HG02885 (cell line): Measurements from ENCODE around the gene RBMS1.

Experiments used
- ATAC-seq: cut with Tn5 transposase; IDR thresholded peaks from one replicate; pipeline ENCODE4 v1.9.1; 2021; ENCODE audit warnings: mild to moderate bottlenecking; ENCODE audit not compliant: unreplicated experiment, poor library complexity

Gene RBMS1

DNA sequence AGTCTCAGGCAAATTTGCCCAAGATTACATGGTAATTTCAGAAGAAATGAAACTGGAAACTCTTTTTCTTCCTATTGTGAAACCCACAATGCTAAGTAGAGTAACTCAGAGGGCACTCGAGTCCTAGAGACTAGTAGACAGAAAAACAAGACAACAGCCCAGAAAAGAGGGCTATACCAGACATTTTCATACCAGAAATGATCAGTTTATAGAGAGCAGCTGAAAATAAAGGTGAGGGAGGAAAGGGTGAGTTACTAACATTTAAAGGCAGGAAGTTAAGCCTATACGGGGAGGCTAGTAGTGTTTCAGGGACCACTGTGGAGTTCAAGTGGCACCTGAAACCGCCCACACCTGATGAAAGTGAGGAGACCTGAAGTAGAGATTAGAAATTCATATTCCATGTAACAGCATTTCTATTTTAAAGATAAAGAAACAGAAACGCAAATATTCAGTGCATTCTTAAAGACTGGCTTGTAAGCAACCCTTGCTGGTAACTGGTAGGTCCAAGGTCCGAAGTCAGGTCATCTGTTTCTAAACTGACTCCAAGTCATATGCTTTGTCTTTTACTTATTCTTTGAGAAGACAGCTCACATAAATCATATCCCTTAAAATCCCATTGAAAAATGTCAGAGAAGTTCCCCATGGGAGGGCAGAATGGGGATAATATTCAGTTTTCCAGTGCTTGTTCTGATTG lies 148.4 kb downstream of the RBMS1 start:
- ATAC-seq, result no peak

DNA sequence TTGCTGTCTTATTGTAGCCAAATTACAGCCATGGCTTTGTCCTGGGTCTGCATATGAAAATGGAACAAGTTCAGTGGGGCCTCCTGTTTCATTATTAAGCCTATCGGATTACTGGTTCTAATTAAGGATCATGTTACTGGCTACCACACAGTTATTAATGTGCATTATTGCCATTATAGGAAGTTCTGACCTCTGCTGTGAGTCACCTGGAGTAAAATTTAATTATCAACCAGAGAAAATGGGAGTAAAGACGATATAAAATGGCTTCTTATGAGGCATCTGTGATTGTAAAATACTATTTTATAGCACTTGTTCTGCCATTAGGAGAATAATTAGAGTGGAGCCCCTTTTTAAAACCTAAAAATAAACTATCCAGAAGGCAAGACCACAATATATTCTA lies 150.2 kb downstream of the RBMS1 start:
- no peak for ATAC-seq

DNA sequence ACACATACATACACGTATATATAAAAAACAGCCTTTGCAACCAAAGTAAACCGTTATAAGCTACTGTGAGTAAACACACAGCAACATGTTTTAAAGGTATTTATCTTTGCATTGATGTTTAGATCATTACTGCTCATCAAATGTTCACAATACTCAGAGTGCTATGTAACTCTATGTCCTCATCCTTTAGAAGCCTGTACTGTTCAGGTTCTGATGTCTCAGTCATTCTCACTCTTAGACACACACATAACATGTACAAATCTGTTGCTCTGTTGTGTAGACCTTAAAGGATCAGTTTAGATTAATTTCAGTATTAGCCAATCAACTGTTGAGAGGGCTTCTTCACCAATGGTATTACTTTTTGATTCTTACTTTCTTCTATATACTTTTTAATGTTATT lies 153.9 kb downstream of the RBMS1 start:
- no peak for ATAC-seq

DNA sequence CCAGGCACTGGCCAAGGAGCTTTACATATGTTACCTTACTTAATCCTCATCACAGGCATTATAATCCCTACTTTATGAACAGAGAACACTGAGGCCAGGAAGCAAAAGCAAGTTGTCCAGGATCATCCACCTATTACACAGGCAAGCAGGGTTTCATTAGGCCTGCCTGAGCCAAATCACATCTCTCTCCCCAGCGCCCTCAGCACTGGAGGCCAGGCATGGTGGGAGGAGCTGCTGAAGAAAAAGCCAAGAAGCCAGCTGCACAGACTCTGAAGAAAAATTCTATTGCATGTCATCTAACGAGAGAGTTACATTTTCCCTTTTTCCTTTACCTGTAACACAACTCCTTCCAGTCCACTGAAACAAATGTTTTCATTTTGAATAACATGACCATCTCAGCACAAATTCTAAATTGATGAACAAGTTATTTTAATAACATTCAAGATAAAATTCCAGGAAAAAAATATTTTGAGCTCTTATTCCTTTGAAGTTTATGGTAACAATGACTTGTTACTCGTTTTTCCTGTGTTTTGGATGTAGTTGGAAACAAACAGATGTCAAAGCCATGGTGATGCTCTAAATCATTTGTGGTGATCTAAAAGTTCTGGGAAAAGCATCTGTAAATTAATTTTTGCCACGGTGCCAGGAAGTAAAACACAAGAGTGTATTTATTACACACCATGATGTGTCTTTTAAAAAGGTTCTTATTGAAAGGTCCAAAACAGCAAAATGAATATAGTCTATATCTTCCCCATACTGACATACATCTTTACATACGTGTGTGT lies 154.5 kb downstream of the RBMS1 start:
- no peak for ATAC-seq

DNA sequence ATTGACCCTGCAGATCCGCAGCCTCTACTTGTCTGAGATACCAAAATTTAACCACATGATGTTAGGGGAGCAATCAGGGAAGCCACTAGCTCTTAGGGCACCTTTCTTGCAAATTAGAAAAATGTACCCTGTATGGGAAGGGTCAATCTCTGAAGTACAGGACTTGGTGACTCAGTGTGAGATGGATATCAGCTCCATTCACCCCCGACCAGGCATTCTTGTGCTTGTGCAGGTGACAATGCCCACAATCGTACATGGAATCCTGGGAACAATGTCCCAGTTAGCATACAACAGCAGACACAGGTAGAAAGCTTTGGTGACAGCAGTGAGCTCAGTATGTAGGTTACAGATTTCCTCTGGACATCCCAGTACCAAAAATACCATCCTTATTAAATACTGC lies 155.9 kb downstream of the RBMS1 start:
- no peak for ATAC-seq

DNA sequence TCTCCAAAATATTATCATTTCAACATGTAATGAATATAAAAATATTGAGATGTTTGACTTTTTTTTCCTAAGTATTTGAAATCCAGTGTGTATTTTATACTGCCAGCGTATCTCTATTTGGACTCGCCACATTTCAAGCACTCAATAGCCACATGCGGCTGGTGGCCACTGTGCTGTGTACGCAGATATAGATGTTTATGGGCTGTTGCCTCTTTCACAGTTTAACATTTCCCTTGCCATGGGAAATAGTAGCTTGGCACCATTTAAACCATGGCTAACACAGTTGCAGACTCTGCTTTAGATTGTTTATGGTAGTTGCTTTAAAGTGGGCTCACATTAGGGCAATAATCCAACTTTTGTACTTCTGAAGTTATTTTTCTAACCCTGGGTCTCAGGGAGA lies 157.0 kb downstream of the RBMS1 start:
- ATAC-seq, result no peak

DNA sequence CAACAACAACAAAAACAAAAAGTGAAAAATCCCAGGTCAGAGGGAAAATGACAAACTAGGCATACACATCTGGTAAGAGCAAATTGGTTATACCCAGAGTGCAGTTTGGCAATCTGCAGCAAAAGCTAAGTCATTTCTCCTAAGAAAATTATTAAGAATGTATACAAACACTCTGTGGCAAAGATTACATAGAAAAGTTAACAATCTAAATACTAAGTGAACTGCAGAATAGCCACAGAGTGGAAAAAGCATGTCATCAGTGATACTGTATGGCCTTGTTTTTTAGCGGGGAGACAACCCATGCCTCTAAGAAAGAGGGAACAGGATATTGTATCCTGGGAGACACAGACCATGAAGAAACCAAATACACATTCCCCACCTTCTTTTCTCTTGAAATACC lies 157.5 kb downstream of the RBMS1 start:
- ATAC-seq, result no peak

DNA sequence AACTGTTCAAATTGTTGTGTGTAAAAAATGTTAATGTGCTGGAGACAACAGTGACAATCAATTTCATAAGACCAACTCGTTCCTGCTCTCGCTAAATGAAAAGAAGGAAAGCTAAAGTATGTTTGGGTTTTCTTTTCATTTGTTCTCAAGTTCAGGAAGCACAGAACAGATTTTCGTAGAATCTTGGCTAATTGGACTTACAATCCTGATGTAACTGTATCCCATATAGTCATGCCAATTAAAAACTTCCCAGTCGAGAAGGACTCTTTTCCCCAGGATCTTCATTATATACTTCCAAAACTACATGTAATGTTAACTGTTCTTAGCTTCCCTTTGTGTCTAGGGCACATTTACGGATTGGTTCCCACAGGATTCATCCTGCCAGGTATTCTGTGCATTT lies 158.2 kb downstream of the RBMS1 start:
- ATAC-seq, result no peak

DNA sequence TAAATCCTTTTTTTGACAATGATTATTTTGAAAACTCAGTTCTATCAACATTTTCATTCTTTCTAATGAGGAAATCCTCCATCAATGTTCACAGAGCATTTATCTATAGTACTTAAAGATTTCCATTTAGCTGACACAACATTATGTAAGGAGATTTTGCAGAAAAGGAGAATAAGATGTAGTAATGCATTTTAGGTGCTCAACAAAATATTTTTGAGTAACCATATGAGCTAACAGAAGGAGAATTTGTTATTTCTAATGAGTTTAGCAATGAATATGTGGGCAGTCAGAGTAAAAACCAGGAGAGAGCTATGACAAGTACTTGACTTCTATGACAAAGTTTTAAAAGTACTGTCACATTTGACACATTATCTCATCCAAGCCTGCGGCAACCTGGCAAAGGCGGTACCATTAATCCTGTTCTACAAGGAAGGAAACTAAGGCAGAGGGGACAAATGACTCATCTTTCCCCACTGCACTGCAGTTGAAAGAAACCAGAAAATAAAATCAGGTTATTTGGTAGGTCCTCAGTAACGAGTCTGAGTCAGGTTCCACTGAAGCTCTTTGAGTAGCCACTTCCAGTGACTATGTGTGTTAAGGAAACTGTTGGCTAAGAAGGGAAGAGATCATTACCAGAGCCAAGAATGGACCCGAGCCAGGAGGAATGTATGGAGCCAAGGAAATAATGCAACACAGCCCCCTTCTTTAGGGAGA lies 159.4 kb downstream of the RBMS1 start:
- no peak for ATAC-seq

DNA sequence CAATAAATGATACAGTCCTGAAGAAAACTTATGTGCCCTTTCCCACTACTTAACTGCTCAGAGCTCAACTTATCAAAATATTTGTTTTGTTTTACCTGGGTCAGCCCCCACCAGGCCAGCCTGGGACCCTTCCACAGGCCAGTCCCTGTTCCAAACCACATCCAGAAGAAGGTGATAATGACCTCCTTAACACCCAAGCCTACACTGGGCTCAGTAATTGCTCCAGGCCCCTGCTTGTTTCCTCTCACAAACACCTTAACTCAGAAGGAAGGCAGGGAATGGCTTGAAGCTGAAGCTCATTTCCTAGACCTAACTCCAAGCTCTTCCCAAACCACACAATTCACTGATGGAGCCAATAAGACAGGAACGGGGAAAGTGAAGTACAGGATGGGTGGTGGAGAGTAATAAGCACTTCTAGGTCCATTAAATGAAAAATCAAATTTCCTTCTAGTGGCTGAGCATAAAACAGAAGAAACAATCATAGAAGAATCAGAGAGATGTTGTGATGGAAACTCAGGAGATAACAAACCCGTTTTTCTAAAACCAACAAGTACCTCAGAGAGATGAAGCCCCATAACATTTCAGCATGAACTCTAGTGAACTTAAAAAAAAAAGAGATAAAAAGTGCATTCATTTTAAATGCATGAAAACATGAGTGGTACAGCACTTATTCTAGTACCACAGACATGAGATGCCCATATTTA lies 160.1 kb downstream of the RBMS1 start:
- no peak for ATAC-seq

DNA sequence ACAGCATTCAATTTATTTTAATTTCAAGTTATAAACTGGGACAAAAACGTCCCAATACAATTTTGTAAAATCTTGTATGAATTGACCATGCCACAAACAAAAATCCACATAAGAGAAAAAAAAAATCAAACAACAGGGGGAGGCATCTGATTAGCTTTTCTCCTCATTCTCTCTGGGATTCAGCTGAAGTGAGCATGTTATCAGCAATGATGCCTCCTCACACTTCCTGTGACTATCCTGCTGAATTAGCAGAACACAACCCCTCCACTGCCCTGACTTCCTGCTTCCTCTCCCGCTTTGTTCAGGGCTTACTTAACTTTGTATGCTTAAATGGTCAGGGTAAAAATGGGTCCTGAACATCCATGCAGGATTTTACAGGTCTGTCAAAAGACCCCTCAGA lies 161.3 kb downstream of the RBMS1 start:
- ATAC-seq, result no peak

DNA sequence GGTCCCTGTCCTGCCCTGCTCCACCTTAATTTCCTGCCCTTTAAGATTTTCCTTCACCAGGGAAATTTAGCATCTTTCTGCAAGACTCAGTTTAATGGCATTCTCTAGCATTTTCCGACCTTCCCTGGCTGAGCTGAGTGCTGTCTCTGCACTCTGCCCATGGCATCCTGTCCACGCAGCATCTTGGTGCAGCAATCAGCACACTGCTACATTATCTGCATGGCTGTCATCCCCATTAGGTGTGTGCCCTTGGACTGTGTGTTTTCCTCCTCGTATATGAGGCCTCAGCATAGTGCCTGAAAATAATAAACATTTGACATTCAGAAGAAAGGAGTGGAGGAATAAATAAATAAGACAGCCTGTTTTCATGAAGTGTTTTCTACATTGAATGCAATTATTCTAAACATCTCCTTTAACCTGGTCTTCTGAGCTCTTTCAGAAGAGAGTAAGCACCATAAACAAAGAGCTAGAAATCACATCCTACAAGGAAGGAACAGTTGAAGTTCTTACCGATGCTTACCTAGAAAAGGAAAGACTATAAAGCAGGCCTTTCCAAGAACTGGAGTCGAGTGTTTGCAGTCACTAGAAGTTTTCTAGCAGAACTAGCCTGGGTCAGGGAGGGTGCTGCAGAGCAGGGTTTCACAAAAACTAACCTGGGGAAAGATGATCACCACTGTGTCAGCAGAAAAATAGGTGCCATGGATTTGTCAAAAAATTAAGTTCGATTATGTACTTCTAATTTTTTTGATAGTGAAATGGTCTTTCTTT lies 162.2 kb downstream of the RBMS1 start:
- ATAC-seq, result no peak

DNA sequence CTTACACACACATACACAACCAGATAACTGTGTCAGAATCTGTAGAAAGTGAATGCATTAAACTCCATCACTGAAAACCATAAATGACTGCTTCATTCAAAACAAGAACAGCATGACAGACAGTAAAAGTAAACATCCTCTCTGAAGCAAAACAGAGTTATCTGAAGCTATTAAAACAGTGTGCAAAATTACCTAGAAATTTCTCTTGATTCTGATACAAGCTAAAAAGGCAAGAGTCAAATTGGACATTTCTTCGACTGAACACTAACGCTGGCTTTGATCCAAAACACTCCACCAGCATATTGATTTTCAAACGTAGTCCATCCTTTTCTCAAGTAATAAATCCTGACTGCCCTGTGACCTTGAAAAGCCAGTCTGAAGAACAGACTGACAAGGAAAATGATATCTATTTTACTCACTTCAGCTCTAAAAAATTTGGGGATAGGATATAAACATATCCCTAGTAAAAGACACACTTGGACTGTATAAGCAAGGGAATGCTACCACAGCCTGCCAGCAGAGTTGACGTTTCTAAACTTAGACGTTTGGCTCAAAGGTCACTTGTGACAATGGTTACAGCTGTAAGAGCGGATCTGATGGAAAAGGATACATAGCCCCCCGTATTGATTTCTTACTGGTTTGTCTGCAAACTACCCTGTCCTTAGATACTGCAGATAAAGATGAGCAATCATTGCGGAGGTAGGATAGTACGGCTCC lies 164.6 kb downstream of the RBMS1 start:
- no peak for ATAC-seq

DNA sequence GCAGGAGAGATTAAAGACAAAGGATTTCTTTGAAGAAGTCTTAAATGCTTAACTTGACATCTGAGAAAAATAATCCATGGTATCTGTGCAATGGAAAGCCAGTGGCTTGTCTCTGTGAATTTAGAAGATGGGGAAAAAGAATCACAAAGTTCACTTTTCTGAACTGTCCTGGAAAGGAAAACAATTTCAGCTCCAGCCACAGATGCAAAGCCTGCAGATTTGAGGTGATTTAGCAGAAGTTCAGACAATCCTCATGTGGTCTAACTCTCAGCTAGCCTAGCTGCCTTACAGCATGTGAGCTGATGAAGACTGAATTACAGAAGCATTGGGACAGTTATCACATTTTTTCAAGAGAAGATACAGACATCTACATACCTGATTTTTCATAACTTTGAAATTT lies 166.8 kb downstream of the RBMS1 start:
- no peak for ATAC-seq

DNA sequence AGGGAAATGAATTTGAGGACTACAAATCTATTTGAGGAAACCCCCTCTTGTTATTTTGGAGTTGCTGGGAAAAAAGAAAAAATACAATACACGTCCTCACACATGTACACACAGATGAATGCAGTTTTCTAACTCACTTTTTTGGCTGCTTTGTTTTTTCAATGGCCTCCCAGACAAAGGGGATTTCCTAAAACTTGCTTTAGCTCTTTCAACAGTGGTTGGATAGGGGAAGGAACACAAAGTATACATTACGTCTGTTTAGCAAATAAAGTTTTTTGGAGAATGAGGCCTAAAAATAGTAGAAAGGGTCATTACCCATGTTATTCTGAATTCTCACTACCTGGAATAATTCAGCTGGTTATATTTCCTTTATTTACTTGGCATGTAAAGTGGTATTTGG lies 168.2 kb downstream of the RBMS1 start:
- no peak for ATAC-seq

DNA sequence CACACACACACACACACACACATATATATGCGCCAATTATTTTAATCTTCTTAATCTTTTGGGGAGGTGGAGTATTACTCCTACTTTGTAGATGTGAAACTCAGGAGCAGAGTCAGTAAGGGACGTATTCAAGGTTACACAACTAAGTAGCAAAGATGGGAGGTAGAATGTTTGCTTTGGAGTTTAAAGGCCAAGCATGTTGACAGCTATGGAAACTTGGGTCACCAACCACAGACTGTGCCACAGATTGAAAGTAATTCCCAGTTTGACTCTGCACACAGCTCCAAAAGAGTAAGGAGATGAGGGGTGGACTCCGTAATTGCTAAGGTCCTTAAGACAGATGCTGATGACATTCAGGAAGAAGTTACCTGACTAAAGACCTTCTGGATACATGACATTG lies 168.7 kb downstream of the RBMS1 start:
- ATAC-seq, result no peak

DNA sequence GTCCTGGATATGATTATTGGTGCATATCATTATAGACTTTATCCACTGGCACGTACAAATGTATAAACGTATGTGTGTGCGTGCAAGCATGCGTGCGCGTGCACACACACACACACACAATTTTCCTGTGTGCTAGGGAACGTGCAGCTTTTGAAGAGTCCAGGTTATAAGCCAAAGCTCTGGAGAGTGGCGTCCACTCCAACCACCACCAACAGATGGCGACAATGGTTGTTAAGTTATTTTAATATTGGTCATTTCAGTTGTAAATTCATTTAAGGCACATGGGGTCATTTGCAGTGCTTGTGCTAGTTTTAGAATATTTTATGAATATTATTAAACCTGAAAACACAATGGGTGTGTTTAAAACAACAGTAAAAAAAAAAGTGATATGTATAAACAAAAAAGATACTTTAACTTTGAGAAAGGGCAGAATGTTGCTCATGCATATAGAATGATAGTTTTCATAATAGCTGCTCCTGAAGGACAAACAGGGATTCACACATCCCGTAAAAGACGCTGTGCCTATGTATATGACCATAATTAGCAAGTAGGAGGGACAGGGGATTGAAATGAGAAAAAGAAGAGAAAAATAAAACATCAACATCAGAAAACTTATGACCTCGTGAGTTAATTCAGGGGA lies 169.3 kb downstream of the RBMS1 start:
- peak; percentile 75 for ATAC-seq

DNA sequence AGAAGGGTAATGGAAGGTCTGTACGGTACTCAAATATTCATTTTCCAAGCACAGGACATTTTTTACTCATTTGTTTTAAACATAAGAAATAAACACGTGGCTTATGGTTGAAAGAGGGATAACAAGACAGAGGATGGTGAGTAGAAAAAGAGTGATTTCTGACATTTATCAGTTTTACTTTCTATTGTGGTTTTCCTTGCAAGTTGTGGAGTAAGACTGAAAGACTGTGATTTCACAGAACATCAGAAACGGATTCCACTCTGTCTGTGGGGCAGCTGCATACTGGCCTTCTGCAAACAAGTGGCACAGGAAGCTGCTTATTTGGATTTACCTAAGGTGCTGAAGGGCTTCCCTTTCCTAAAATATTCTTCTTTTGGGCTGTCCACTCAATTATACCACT lies 171.3 kb downstream of the RBMS1 start:
- peak; percentile 56 for ATAC-seq

DNA sequence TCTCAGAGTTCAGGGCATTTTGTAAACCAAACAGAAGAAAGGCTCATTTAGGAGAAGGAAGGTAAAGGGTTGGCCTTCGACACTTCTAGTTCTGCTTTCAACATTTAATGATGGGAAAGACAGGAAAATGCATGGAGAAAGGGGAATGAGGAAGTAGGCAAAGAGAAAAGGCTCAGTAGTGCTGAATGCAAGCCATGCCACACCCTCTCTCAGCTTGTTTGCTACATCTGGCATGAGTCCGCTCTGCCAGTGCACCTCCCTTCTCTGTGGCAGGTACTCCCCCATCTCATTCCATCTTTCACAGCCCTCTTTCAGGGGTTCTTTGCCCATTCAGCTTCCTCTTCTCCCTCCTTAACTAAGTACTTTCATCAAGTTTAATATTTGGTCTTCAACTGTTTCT lies 172.6 kb downstream of the RBMS1 start:
- ATAC-seq, result no peak
